ENCODE data around the gene MAP7.
"Not testable (repeated sequence)": the region's sequence is repeated elsewhere in the genome, so short reads cannot be mapped to it uniquely, and the experiment has no call there.

MAP7 gene

GRCh38 chr6:136446145-136446544 lies 104.1 kb downstream of the MAP7 start:
- no peak for DNase-seq (ENCODE audit: low read depth)
- TF ChIP-seq CTCF (IDR thresholded peaks at IDR 0.05; ENCODE audit: low read depth, low read length, missing control alignments), result no peak
- H3K4me3 ChIP-seq (ENCODE audit: low read depth, low read length), result no peak overlapping the region

GRCh38 chr6:136445063-136445462 lies 105.2 kb downstream of the MAP7 start:
- no peak for TF ChIP-seq CTCF (IDR thresholded peaks at IDR 0.05; ENCODE audit: low read depth, low read length, missing control alignments)
- DNase-seq (ENCODE audit: low read depth), result no peak
- H3K4me3 ChIP-seq (ENCODE audit: low read depth, low read length), result no peak overlapping the region

GRCh38 chr6:136440203-136440602 lies 110.0 kb downstream of the MAP7 start:
- no peak overlapping the region for H3K4me3 ChIP-seq (ENCODE audit: low read depth, low read length)
- no peak for DNase-seq (ENCODE audit: low read depth)
- TF ChIP-seq CTCF (IDR thresholded peaks at IDR 0.05; ENCODE audit: low read depth, low read length, missing control alignments), result no peak

GRCh38 chr6:136439514-136440190 lies 110.6 kb downstream of the MAP7 start:
- no peak overlapping the region for H3K4me3 ChIP-seq (ENCODE audit: low read depth, low read length)
- no peak for DNase-seq (ENCODE audit: low read depth)
- no peak for TF ChIP-seq CTCF (IDR thresholded peaks at IDR 0.05; ENCODE audit: low read depth, low read length, missing control alignments)

- H3K4me3 ChIP-seq (ENCODE audit: low read depth, low read length), result no peak overlapping the region
- no peak for TF ChIP-seq CTCF (IDR thresholded peaks at IDR 0.05; ENCODE audit: low read depth, low read length, missing control alignments)
- DNase-seq (ENCODE audit: low read depth), result no peak
These were observed 111.8 kb downstream of the MAP7 start for GRCh38 chr6:136438441-136438840.

- no peak for TF ChIP-seq CTCF (IDR thresholded peaks at IDR 0.05; ENCODE audit: low read depth, low read length, missing control alignments)
- DNase-seq (ENCODE audit: low read depth), result no peak
- H3K4me3 ChIP-seq (ENCODE audit: low read depth, low read length), result no peak overlapping the region
These were observed 113.0 kb downstream of the MAP7 start for GRCh38 chr6:136437246-136437645.

- TF ChIP-seq CTCF (IDR thresholded peaks at IDR 0.05; ENCODE audit: low read depth, low read length, missing control alignments), result no peak
- H3K4me3 ChIP-seq (ENCODE audit: low read depth, low read length), result no peak overlapping the region
- no peak for DNase-seq (ENCODE audit: low read depth)
These were observed 115.1 kb downstream of the MAP7 start for GRCh38 chr6:136435101-136435500.

- DNase-seq (ENCODE audit: low read depth); H3K4me3 ChIP-seq (ENCODE audit: low read depth, low read length): not testable (repeated sequence)
These were observed 118.9 kb downstream of the MAP7 start for GRCh38 chr6:136431306-136431705.

Measured in GM12864 (cell line).